Skeletal muscle satellite cell (primary cell): ENCODE measurements around the gene DDAH1.
A peak's percentile ranks its signal among the peaks of the same experiment; 100 is the strongest.

Experiments used
- H3K27me3 ChIP-seq: 2 replicates; pipeline ENCODE4 v1.7.0; 2013; ENCODE audit warnings: low read length; ENCODE audit not compliant: control insufficient read depth, insufficient read depth
- H3K36me3 ChIP-seq: 2 replicates; pipeline ENCODE4 v1.7.0; 2013; ENCODE audit warnings: mild to moderate bottlenecking, control low read depth, low read length; ENCODE audit not compliant: insufficient read depth
- H3K4me1 ChIP-seq: 2 replicates; pipeline ENCODE4 v1.7.0; 2013; ENCODE audit warnings: low read length; ENCODE audit not compliant: control insufficient read depth, insufficient read depth
- H3K4me2 ChIP-seq: 2 replicates; pipeline ENCODE4 v1.7.0; 2013; ENCODE audit warnings: mild to moderate bottlenecking, low read length
- H3K4me3 ChIP-seq: 2 replicates; pipeline ENCODE4 v1.7.0; 2013; ENCODE audit warnings: low read length
- H3K9ac ChIP-seq: 2 replicates; pipeline ENCODE4 v1.7.0; 2013; ENCODE audit warnings: mild to moderate bottlenecking, low read depth, low read length, moderate library complexity
- H3K9me3 ChIP-seq: replicated peaks from 2 replicates; pipeline ENCODE4 v1.7.0; 2013; ENCODE audit warnings: mild to moderate bottlenecking, control low read depth, low read length

DDAH1 gene

DNA sequence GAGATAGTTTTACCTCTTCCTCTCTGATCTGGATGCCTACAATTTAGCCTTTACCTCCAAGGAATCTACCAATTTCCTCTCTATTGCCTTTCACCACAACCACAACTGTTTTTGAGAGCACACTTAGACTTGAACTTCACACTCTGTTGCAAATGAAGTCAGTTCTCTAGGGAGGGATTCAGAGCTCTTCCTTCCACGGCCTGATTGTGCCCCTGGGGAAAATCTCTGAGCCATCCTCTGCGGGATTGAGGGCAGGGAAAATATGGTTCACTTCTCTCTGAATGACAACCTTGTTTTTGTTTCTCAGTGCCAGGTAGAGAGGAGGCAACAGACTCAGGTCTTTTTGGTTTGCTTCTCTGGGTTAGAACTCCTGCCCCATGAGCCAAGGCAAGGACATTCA lies 153.1 kb downstream of the DDAH1 start:
- Histone ChIP-seq H3K9ac (peak overlapping the region; percentile 16), H3K9me3 (no peaks in the 10 kb centered on the region), H3K4me2 (no peak overlapping the region), H3K36me3 (peaks cover 5% of the 10 kb centered on the region), H3K27me3 (no peaks in the 10 kb centered on the region), H3K4me3 (no peak overlapping the region), H3K4me1 (peaks cover 48% of the 10 kb centered on the region)

DNA sequence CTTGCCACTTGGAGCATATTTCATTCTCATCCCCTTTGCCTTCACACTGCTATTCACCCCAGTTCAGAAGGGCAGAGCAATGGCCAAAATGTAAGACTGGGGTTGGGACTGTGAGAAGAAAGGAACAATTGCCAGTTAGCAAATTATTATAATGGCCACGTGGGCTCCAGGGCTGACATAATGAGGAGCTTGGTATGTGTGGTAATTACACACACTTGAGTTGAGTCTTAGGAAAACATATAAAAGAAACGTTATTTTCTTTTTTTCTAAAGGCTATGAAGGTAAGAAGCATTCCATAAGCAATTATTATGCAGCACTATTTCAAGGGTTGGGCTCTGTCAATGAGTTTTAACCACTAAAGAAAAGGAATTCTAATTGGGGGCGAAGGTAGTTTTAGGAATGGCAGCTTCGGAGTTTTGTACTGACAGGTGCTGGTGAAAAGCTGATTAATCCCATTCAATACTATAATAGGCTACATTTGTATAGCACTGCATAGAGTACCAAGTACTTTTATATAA lies 156.1 kb downstream of the DDAH1 start:
- H3K4me1 ChIP-seq, result peaks cover 27% of the 10 kb centered on the region
- no peaks in the 10 kb centered on the region for H3K27me3 ChIP-seq
- peak overlapping the region; percentile 66 for H3K4me2 ChIP-seq
- H3K9me3 ChIP-seq, result no peaks in the 10 kb centered on the region
- H3K9ac ChIP-seq, result peak overlapping the region; percentile 21
- H3K4me3 ChIP-seq, result no peak overlapping the region
- H3K36me3 ChIP-seq, result no peaks in the 10 kb centered on the region

DNA sequence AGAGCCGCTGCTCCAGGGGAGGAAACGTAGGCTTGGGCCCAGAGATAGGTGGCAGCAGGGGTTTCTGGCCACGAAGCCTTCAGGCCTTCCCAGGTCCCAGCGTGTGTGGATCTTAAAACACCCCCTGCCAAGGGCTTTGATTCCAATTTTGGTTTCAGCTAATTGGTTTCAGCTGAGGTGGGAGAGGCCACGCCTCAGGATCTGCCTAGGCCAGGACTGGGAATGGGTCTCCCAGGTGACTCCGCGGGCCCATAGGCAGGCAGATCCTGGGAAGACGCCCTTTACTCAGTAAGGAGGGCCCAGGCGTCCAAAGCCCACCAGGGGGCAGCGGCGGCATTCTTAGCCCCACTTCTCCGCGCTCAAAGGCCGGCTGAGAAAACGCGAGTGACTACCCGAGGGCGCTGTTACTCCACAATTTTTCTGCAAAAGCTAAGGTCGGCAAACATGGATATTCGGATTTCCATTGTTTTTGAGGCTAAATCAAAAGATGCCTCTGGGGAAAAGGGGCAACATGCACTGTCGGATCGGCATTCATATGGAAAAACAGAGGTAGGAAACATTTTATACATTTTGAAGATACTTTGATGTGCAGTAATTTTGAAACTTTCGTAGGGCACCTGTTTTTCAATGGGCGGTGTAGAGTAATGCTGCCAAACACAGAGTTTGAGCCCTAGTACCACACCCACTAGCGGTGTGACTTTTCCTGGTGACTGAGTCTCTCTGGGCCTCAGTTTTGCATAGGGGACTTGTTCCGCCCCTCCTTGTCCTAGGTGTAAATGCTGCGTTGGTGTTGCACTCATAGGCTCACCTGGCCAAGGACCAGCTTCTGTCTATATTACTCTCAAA lies 156.7 kb downstream of the DDAH1 start:
- Histone ChIP-seq H3K4me1 (peaks cover 20% of the 10 kb centered on the region), H3K4me2 (peak overlapping the region; percentile 66), H3K9me3 (no peaks in the 10 kb centered on the region), H3K4me3 (no peak overlapping the region), H3K9ac (peak overlapping the region; percentile 53), H3K36me3 (no peaks in the 10 kb centered on the region), H3K27me3 (no peaks in the 10 kb centered on the region)

DNA sequence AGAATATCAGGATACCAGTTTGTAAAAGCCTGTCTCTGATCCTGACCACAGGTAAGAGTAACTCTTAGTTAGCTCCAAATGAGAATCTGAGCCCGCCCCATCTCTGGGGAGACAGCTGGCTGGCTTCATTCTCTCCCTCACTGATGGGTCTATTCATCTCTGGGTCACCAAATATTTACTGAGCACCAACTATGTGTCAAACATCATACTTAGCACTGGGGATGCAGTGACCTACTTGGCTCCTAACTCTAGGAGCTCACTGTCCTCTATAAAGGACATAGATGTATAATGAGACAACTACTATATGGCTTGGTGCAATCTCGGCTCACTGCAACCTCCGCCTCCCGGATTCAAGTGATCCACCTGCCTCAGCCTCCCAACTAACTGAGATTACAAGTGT lies 158.7 kb downstream of the DDAH1 start:
- Histone ChIP-seq H3K9ac (no peak overlapping the region), H3K4me2 (no peak overlapping the region), H3K4me3 (no peak overlapping the region), H3K36me3 (no peaks in the 10 kb centered on the region), H3K9me3 (no peaks in the 10 kb centered on the region), H3K27me3 (no peaks in the 10 kb centered on the region), H3K4me1 (peaks cover 9% of the 10 kb centered on the region)

DNA sequence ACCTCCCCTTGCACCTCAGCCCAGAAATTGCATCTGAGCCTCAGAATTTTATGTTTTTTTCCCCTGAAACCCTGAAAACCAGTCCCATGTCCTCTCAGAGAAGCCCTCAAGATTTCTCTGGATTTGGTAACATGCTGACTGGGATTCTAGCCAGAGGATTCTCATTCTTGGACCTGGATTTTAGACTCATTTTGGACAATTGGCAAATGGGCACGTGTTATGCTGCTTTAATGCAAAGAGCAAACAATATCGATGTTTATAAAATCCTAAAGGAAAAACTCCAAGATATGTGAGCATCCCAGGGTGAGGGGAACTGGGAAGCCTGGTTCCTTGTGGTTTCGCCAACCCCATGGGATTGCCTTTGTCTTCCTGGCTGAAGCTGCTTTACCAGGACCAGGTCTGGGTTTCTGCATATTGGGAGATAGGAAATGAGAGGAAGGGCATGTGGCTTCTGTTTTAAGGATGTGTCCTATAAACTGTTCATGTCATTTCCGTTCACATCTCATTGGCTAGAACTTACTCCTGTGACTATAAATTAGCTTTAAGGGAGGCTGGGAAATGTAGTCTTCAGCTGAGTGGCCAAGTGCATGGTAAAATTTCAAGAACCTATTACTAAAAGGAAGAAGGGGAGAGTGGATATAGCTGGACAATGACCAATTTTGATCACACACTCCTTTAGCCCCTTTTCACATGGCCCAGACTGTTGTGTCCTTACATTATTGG lies 161.4 kb downstream of the DDAH1 start:
- no peak overlapping the region for H3K9ac ChIP-seq
- H3K27me3 ChIP-seq, result no peaks in the 10 kb centered on the region
- H3K36me3 ChIP-seq, result no peaks in the 10 kb centered on the region
- peaks cover 11% of the 10 kb centered on the region for H3K4me1 ChIP-seq
- H3K4me2 ChIP-seq, result no peak overlapping the region
- no peaks in the 10 kb centered on the region for H3K9me3 ChIP-seq
- no peak overlapping the region for H3K4me3 ChIP-seq

DNA sequence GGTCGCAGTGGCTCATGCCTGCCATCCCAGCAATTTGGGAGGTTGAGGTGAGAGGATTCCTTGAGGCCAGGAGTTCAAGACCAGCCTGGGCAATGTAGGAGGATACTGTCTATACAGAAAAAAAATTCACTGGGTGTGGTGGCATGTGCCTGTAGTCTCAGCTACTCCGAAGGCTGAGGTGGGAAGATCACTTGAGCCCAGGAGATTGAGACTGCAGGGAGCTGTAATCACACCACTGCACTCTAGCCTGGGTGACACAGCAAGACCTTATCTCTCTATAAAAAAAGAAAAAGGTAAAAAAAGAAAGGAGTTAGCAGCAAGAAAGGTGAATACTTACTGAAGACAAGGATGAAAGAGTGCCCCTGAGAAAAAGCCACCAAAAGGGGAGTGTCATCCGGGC lies 164.8 kb downstream of the DDAH1 start:
- no peaks in the 10 kb centered on the region for H3K9me3 ChIP-seq
- no peak overlapping the region for H3K4me3 ChIP-seq
- H3K4me2 ChIP-seq, result no peak overlapping the region
- no peak overlapping the region for H3K9ac ChIP-seq
- no peaks in the 10 kb centered on the region for H3K36me3 ChIP-seq
- peaks cover 27% of the 10 kb centered on the region for H3K4me1 ChIP-seq
- H3K27me3 ChIP-seq, result no peaks in the 10 kb centered on the region

DNA sequence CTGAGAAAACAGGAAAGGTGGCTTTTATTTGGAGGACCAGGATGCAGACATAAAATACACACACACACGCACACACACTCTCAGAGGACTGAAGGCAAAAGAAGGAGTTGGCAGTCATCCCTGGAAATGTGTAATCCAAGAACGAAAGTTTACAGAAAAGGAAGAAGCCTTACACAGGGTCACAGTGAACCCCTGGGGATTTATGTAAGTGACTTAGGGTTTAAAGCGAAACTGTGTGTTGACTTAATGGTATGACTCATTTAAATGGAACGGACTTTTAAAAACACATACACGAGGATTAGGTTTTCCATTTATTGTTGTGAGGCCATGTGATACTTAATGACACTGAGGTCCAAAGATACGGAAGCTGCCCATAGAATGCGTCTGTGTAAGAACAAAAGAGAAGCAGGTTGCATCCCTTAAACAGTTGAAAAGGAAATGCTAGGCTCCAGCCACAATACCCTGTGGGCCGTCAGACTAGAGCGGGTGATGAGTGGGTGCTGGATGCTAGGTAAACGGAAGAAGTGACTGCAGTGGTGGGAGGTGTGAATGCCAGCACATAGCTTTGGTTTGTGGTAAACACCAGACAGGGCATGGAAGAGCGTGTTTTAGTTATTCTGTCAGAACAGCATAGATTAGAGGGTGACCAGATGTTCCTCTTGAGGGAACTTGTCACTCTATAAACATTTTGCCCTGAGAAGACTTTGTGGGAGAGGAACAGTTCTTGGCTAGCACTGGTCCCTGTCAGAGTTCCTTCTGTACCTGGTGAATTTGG lies 166.9 kb downstream of the DDAH1 start:
- Histone ChIP-seq H3K4me2 (peak overlapping the region; percentile 66), H3K9ac (peak overlapping the region; percentile 42), H3K4me3 (peak overlapping the region; percentile 37), H3K27me3 (no peaks in the 10 kb centered on the region), H3K9me3 (no peaks in the 10 kb centered on the region), H3K36me3 (no peaks in the 10 kb centered on the region), H3K4me1 (peaks cover 31% of the 10 kb centered on the region)

DNA sequence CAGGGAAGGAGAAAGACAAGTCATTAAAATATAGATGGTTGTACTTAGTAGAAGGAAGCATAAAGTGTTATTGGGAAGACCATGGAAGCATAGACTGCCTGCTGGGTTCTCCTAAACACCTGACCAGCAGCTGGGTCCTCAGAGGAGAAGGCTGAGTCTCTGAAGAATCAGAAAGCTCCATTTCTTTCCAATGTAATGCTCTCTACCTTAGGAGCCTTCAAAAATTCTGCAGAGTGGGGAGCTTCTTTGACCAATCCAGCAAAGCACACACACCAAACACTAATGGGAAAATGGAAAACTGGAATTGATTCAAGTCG lies 167.5 kb downstream of the DDAH1 start:
- Histone ChIP-seq H3K9ac (peak overlapping the region; percentile 42), H3K36me3 (no peaks in the 10 kb centered on the region), H3K9me3 (no peaks in the 10 kb centered on the region), H3K4me3 (peak overlapping the region; percentile 37), H3K27me3 (no peaks in the 10 kb centered on the region), H3K4me2 (peak overlapping the region; percentile 66), H3K4me1 (peaks cover 31% of the 10 kb centered on the region)

DNA sequence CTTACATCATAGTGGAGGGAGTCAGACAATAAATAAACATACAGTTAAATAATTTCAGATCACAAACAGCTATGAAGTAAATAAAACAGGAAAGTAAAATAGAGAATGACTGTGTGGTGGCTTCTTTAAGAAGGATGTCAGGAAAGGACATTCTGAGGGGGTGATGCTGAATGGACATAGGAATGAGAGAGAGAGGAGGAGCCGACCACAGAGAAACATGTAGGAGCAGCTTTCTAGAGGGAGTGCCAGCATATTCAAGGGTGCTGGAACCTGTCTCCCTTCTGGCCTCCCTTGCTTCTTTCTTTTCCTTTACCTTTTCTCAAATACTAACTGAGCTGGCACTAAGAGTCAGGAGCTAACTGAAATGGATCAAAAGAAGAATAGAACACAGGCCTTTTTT lies 168.0 kb downstream of the DDAH1 start:
- H3K4me1 ChIP-seq, result peaks cover 31% of the 10 kb centered on the region
- H3K9me3 ChIP-seq, result no peaks in the 10 kb centered on the region
- H3K4me3 ChIP-seq, result no peak overlapping the region
- no peaks in the 10 kb centered on the region for H3K36me3 ChIP-seq
- peak overlapping the region; percentile 42 for H3K9ac ChIP-seq
- H3K4me2 ChIP-seq, result peak overlapping the region; percentile 66
- H3K27me3 ChIP-seq, result no peaks in the 10 kb centered on the region

DNA sequence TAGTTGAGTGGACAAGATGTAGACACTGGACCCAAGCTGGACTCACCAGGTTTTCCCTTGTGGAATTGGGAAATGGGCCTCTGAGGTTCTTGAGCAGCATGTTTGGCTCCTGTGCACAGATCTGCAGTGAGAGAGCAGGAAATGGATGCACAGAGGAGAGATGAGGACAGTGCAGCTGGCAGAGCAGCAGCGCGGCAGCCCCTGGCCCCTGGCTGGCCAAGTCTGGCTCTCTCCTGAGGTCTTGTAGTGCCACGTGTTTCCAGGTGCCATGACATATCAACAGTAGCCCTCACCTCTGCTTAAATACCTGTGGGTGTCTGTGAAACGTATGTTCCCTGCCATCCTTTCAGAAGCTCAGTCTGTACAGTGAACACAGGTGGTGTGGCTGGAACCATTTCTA lies 169.3 kb downstream of the DDAH1 start:
- peaks cover 44% of the 10 kb centered on the region for H3K4me1 ChIP-seq
- H3K27me3 ChIP-seq, result no peaks in the 10 kb centered on the region
- H3K4me2 ChIP-seq, result no peak overlapping the region
- no peak overlapping the region for H3K9ac ChIP-seq
- H3K4me3 ChIP-seq, result no peak overlapping the region
- no peaks in the 10 kb centered on the region for H3K9me3 ChIP-seq
- H3K36me3 ChIP-seq, result no peaks in the 10 kb centered on the region

DNA sequence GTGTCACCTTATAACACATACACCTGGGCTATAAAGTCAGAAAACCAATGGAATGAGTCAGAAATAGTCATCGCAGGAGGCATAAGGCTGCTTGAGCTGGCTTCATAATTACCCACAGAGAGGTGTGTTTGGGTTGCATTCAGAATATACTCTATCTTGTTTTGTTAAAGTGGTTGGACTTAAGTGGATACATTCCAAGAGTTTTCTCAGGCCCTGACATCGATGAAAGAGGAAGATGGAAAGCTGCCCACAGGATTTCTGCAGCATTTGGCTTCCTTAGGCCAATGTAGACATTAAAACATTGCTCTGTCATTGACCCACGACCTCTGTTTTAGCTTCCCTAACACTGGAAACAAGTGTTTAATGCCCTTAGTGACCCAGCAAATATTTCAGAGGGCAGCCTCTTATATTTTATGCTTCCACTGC lies 169.9 kb downstream of the DDAH1 start:
- peaks cover 51% of the 10 kb centered on the region for H3K4me1 ChIP-seq
- no peak overlapping the region for H3K4me3 ChIP-seq
- no peaks in the 10 kb centered on the region for H3K36me3 ChIP-seq
- no peaks in the 10 kb centered on the region for H3K9me3 ChIP-seq
- no peak overlapping the region for H3K9ac ChIP-seq
- H3K4me2 ChIP-seq, result no peak overlapping the region
- no peaks in the 10 kb centered on the region for H3K27me3 ChIP-seq
